A204.1 (cell line): ENCODE data around the gene ARV1.
"Not testable (repeated sequence)": the region's sequence is repeated elsewhere in the genome, so short reads cannot be mapped to it uniquely, and the experiment has no call there.

ENCODE experiments used
- FAIRE-seq: peaks from 2 replicates; lab custom pipeline; 2012; peaks lifted over from hg19 to GRCh38; lab: Jason Lieb, UNC

Gene ARV1

GRCh38 chr1:231020139-231020601 is 41.3 kb downstream of the ARV1 start:
- FAIRE-seq = no peak

- FAIRE-seq = no peak
Observed at GRCh38 chr1:231020816-231021215, 41.9 kb downstream of the ARV1 start.

DNA sequence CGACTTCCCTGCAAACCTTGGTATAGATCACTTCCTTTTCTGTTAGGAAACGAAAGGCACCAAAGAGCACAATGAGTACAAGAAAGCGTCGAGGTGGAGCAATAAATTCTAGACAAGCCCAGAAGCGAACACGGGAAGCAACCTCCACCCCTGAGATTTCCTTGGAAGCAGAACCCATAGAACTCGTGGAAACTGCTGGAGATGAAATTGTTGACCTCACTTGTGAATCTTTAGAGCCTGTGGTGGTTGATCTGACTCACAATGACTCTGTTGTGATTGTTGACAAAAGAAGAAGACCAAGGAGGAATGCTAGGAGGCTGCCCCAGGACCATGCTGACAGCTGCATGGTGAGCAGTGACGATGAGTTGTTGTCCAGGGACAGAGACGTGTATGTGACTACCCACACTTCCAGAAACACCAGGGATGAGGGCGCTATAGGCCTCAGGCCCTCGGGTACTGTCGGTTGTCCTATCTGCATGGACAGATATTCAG is 42.7 kb downstream of the ARV1 start:
- FAIRE-seq = no peak

DNA sequence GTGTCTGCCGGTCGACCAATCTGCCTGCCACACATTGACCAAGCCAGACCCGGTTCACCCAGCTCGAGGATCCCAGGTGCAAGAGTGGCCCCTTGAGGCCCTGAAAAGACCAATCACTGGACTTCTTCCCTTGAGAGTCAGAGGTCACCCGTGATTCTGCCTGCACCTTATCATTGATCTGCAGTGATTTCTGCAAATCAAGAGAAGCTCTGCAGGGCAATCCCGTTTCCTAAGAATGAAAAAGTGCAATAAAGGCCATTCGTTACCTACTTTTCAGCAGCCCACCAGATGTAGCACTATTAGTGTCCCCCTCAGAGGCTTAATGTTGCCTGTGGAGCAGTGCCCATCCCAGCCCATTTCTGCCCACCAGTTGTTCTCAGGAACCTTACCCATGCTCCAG is 43.6 kb downstream of the ARV1 start:
- not testable (repeated sequence) for FAIRE-seq

DNA sequence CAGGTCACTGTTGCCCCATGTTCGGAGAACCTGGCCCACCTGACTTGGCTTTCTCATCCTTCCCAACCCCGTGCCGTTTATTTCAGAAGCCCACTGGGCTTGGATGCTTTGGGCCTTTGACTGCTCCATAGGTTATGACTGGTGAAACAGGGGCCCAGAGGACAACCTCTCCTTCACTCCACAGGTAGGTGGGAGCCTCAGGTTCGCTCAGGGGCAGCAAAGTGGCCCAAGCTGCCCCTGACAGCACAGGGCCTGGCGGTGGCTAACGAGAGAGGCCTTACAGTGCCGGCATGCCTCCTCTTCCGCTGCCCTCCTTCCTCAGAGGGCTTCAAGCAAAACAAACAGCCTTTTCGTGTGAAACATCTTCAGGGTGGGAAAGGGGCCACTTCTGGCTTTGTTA is 44.3 kb downstream of the ARV1 start:
- no peak for FAIRE-seq

- no peak for FAIRE-seq
Observed at GRCh38 chr1:231026576-231026975, 47.7 kb downstream of the ARV1 start.

DNA sequence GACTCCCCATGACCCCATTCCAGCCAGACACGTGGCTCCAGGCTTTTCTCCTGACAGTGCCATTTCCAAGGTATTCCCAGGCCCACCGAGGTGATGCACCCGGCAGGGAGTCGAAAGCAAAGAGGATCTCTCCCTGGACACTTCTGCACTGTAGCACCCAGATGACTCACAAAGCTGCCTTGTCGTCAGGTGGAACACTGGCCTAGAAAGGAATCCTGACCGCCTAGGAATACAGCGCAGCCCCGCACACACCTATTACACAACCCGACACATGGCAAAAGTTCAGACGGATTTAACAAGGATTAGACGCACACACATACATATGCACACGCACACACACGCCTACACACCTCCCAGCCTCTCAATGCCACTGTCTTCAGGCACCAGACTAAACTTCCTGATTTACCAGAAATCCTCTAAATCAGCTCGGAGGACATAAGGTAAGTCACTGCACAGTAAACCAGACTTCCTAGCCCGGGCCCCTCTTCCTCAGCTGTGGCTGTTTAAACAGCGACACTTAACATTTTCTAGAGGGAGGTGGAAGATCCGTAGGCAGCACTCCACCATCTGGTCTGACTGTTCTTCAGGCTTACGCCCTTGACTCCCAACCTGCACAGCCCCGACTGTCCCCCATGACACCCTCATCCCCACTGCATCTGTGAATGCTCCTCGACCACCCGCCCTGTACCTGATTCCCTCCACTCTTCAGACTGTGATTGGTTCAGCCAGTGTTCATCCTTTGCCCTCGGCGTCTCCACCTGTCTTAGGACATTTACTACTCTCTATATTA is 48.4 kb downstream of the ARV1 start:
- no peak for FAIRE-seq

DNA sequence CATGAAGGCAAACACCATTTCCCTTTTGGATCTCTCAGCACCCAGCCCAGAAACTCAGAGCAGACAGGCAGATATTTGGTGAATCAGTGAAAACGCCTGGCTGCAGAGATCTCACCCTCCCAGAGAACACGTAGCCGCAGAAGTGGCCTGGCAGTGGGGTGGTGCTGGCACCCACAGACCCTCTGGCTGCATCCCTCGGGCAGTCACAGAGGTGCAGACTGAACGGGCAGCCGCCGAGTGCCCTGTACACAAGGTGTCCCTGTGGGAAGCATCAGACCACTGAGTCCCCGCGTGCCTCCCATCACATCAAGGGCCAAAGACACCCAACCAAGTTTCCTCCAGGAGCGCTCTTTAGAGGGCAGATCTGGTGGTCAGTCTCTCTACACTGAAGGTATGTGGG is 49.1 kb downstream of the ARV1 start:
- no peak for FAIRE-seq

- FAIRE-seq = no peak
Observed at GRCh38 chr1:231028682-231029081, 49.8 kb downstream of the ARV1 start.

DNA sequence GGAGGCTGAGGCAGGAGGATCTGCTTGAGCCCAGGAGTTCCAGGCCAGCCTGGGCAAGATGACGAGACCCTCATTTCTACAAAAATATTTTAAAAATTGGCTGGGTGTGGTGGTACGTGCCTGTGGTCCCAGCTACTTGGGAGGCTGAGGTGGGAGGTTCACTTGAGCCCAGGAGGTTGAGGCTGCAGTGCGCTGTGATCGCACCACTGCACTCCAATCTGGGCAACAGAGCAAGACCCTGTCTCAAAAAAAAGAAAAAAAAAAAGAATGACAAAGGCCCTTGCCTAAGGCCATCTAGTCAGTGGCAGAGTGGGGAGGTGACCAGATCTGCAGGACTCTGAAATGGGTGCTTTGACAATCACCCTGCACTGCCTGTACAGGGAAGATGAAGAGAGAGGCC is 50.4 kb downstream of the ARV1 start:
- FAIRE-seq = not testable (repeated sequence)

DNA sequence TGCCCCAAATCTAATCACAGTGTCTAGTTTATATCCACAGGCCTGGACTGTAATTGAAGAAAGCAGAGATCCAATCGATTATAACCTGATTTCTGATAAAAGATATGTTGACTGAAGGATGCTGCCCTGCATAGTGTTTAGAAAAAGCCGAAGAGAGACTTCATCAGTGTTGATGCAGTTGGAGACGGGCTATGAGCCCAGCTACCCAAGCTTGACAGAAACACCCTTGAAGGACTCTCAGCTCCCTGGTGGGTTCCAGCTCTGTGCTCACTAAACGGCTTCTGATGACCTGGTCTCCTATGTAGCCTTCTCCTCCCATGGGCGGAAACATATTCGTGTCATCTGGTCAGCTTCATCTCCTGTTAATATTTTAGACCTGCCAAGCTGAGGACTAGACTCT is 50.9 kb downstream of the ARV1 start:
- no peak for FAIRE-seq

GRCh38 chr1:231032963-231033362 is 54.1 kb downstream of the ARV1 start:
- FAIRE-seq = no peak

DNA sequence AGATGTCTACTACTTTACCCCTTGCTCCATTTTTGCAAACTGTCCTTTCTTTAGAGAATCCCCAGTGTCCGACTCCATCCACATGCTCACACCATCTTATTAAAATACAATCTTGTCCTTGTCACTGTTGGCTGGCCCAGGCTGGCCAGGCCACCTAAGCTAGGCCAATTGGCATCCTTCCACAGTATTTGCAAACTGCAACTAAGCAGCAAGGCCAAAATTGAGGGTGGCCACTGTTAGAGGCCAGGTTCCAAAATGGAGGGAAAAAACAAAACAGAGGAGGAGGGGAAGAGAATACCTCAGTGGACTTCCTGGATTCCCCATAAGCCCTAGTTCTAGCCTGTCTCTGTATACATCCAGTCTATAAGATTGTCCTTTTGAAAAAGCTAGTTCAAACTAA is 56.9 kb downstream of the ARV1 start:
- no peak for FAIRE-seq

DNA sequence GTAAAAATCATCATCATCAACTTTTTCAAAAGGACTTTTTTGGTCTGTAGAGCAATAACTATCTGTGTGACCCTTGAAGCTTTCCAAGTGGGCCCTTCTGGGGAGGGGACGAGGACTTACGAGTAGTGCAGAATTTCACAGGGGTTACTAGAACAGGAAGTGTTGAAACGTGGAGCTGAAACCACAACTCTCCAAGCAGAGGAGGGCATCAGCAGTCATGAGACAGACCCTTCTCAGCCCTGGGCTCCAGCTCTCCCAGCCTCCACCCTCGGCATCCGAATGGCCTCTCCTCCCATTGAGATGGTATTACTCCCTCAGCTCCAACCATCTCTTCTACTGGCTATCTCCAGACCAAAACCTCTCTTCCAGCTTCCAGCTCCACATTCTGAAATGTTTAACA is 57.5 kb downstream of the ARV1 start:
- FAIRE-seq = no peak

DNA sequence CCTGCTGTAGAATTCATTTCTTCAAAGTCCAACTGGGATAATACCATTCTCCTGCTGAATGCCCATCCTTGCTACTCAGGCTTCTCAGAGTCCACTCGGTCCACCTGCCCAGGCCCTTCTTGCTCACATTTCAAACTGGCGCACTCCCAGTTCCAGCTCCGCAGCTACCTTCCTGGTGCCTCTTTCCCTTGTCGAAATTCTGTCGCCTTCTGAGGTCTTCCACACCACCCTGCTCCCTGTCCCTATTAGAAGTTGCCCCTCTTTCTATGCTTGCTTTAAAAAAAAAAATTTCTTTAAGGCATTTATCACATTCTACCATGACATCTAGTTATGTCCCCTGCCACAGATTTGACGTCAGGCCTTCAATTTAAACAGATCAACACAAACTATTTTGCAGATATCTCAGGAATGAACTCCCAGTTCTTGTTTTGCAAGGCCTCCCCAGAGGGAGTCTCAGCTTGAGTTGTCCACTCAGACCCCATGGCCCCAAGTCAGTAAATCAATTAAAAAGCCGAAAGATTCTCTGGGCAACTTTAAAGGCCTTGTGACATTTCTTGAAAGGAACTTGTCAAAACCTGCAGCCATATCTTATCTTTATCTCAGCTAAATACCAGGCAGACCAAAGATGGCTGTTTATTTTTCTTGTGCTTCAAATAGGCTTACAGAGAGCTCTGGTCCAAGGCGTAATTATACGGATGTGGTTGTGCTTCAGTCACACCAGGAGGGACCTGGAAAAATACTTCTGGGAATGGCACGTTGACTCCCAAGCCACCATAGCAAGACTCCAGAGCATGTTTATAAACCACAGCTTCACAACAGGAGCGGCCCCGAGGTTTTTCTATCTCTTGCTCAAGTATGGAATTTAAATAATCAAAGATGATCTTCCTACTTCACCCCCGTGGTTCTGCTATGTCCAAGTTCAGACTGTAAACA is 59.0 kb downstream of the ARV1 start:
- no peak for FAIRE-seq

DNA sequence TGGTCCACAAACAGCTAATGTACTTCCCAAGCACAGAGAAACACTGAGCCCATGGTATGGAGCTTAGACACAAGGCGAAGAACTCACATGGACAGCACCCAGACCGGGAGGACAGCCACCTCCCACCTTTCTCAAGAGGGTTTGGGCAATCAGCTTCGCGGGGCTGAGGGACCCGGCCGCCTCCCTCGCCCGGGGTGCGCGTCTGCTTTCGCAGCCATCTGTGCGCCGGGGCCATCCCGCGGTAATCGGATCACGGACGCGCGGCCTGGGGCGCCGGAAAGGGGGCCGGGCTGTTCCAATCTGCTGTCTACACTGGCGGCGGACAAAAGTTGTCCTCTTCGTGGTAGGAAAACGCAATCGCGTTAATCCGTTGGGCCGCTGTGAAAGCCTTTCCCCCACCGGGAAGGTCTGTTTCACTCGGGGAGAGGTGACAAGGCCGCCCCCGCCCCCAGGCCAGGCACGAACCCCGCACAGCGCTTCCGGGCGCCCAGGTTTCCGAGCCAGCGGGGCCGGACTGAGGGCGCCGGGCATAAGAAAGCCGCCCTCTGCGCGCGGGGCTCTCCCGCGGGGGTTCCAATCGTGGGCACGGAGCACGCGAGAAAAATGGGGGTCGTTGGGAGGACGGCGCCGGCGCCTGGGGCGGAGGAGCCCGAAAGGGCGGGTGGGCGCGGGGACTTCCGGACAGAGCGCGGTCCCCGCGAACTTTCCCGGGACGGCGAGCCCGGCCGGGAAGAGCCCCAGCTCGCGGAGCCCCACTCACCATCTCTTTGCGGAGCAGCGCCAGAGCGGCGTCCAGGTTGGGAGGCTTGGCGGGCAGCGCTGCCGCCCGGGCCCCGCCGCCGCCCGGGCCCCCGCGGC is 60.5 kb downstream of the ARV1 start:
- no peak for FAIRE-seq

DNA sequence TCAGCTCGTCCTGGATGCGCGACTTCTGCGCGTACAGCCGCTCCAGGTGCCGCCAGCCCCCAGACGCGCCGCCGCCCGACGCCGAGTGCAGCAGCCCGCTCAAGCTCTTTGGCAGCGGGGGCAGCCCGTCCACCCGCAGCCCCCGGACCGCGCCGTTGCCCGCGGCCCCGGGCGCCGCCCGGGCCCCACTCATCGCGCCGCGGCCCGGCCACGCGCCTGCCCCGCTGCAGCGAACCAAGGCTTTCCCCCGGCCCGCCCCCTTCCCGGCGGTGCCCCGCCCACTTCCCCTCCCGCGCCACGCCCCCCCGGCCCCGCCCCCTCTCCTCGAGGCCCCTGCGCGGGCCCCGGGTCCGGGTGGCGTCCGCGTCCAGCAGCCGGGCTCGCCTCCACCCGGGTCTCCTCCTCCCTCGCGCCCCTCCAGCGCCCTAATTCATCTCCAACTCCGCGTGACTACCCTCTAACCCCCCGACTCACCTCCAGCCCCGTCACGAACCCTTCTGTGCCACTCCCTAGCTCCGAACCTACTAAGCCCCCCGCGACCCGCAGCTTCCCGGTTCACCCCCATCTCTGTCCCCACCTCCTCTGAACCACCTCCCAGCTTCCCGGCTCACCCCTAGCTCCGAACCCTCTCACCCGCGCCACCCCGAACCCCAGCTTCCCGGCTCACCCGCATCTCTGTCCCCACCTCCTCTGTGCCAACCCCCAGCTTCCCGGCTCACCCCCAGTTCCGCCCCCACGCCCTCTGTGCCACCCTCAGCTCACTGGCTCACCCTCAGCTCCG is 61.3 kb downstream of the ARV1 start, which contains the start of gene FAM89A:
TSS of gene FAM89A (minus strand) at position 236 of the 781 bp plus-strand sequence. CDS start at position 193, 43 bp downstream.
- no peak for FAIRE-seq

GRCh38 chr1:231040800-231041718 is 62.2 kb downstream of the ARV1 start:
- FAIRE-seq = no peak

DNA sequence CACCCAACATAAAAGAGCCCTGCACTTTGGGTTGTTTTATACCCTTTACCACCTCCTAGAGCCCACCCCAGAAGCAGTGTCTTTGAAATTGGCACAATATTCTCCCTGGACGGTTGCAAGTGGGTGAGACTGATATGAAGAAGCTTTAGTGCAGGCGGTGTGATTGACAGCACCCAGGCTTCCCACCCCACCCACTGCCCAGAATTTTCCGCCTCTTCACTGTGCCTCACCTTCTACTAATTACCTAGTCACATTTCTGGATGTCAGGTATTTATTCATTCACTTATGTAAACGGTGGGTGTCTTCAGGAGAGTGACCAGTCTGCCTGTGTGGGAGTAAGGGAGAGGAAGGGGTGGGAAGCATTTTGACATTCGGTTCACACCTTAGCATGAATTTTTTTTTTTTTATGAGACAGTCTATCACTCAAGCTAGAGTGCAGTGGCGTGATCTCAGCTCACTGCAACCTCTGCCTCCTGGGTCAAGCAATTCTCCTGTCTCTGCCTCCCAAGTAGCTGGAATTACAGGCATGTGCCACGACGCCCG is 62.9 kb downstream of the ARV1 start:
- no peak for FAIRE-seq

GRCh38 chr1:231044588-231044987 is 65.7 kb downstream of the ARV1 start:
- no peak for FAIRE-seq
